HCT116 (cell line): ENCODE data around the gene FBXO30. TPM values are rescaled to one million over a fixed set of nuclear protein-coding genes. Genes with fewer than 3 reads are reported as not detected.

Source experiments
- ATAC-seq: fragments of 200-7000 bp; cut with Tn5 transposase; 2 replicates; pipeline ENCODE4 v1.9.1; 2020; ENCODE audit warnings: mild to moderate bottlenecking, moderate library complexity
- BruUV-seq: library from RNA; stranded (reverse); fragments of 400-500 nt; replicated peaks from 2 replicates; lab custom pipeline; 2021; lab: Mats Ljungman, UMichigan
- CTCF ChIA-PET: fragments of 300-600 bp; sonication (Branson Sonifier 250); formaldehyde crosslinking; loops from one replicate; lab custom pipeline; 2021; ENCODE audit warnings: antibody characterized with exemption; lab: Charles Lee
- POLR2A ChIA-PET: fragments of 300-600, 350-600 bp; sonication (Branson Sonifier 250); formaldehyde crosslinking; loops from one replicate; lab custom pipeline; 2021; ENCODE audit warnings: antibody characterized with exemption; lab: Charles Lee
- RAD21 ChIA-PET, 2 experiments: fragments of 300-600 bp; sonication (Branson Sonifier 250); formaldehyde crosslinking; loops; one replicate each; lab custom pipeline; 2023; ENCODE audit warnings: low total read pairs in 2 of 2; ENCODE audit not compliant: uncharacterized antibody in 2 of 2, unreplicated experiment in 2 of 2, low non-redundant PET in 1 of 2; lab: Charles Lee
- DNase-seq: peaks from one replicate; pipeline ENCODE4 v3.0.0-alpha.2; 2010; ENCODE audit warnings: low read depth, low spot score
- H2AFZ ChIP-seq: fragments of 200-600 bp; shearing (Covaris generic), sonication (generic); 2 replicates; pipeline ENCODE4 v1.6.1; 2017; ENCODE audit warnings: low read depth, mixed run types, mixed read lengths, antibody characterized with exemption, low read length; ENCODE audit not compliant: poor library complexity, severe bottlenecking
- H3K27ac ChIP-seq: 2 replicates; pipeline ENCODE4 v1.5.1; 2012; ENCODE audit warnings: low read depth, low read length
- H3K27me3 ChIP-seq: fragments of 200-600 bp; sonication (generic); 2 replicates; pipeline ENCODE4 v1.6.1; 2016; ENCODE audit warnings: mixed run types, low read length, mixed read lengths; ENCODE audit not compliant: insufficient read depth
- H3K36me3 ChIP-seq, 2 experiments: fragments of 200-500 bp in 1 of 2; fragments of 200-600 bp in 1 of 2; sonication (Bioruptor generic) in 1 of 2; sonication (generic) in 1 of 2; 2 replicates each; pipeline versions ENCODE4 v1.5.1 to v1.6.1; 2014 to 2016; ENCODE audit warnings: low read length in 2 of 2, inconsistent platforms in 1 of 2, mixed read lengths in 1 of 2, mixed run types in 1 of 2; ENCODE audit not compliant: insufficient read depth in 2 of 2, control insufficient read depth in 1 of 2
- H3K4me1 ChIP-seq, 2 experiments: fragments of 200-600 bp in 1 of 2; sonication (generic) in 1 of 2; 2 replicates each; pipeline versions ENCODE4 v1.5.1 to v1.6.1; 2012 to 2017; ENCODE audit warnings: low read length in 2 of 2, inconsistent platforms in 1 of 2, mild to moderate bottlenecking in 1 of 2, mixed read lengths in 1 of 2, mixed run types in 1 of 2, moderate library complexity in 1 of 2; ENCODE audit not compliant: insufficient read depth in 2 of 2, control insufficient read depth in 1 of 2
- H3K4me2 ChIP-seq: fragments of 200-600 bp; sonication (generic); 2 replicates; pipeline ENCODE4 v1.6.1; 2017; ENCODE audit warnings: mixed run types, low read length, mixed read lengths
- H3K4me3 ChIP-seq, 2 experiments: fragments of 200-600 bp in 1 of 2; sonication (generic) in 1 of 2; replicated peaks in 1 of 2; 2 replicates each; pipeline ENCODE4 v1.5.1; 2011 to 2016; ENCODE audit warnings: low read length in 2 of 2, control low read depth in 1 of 2, low read depth in 1 of 2, mild to moderate bottlenecking in 1 of 2, mixed read lengths in 1 of 2, mixed run types in 1 of 2
- H3K79me2 ChIP-seq: fragments of 200-600 bp; sonication (generic); 2 replicates; pipeline ENCODE4 v1.6.1; 2017; ENCODE audit warnings: mild to moderate bottlenecking, mixed run types, low read length, moderate library complexity, mixed read lengths; ENCODE audit not compliant: insufficient read depth
- H3K9ac ChIP-seq: fragments of 200-600 bp; sonication (generic); 2 replicates; pipeline ENCODE4 v1.6.1; 2016; ENCODE audit warnings: low read length, mixed read lengths
- H3K9me2 ChIP-seq: fragments of 200-600 bp; sonication (generic), shearing (Covaris generic); 2 replicates; pipeline ENCODE4 v1.6.1; 2017; ENCODE audit warnings: mixed run types, mild to moderate bottlenecking, moderate library complexity; ENCODE audit not compliant: insufficient read depth
- H3K9me3 ChIP-seq, 2 experiments: fragments of 200-500 bp in 1 of 2; fragments of 200-600 bp in 1 of 2; sonication (Bioruptor generic) in 1 of 2; sonication (generic) in 1 of 2; 2 replicates each; pipeline ENCODE4 v1.6.1; 2014 to 2017; ENCODE audit warnings: low read length in 2 of 2, mixed read lengths in 2 of 2, inconsistent platforms in 1 of 2, low read depth in 1 of 2, mild to moderate bottlenecking in 1 of 2, mixed run types in 1 of 2, moderate library complexity in 1 of 2; ENCODE audit not compliant: control insufficient read depth in 1 of 2, insufficient read depth in 1 of 2
- H4K20me1 ChIP-seq: fragments of 200-600 bp; sonication (generic), shearing (Covaris generic); 2 replicates; pipeline ENCODE4 v1.6.1; 2017; ENCODE audit warnings: mixed run types, mild to moderate bottlenecking, moderate library complexity; ENCODE audit not compliant: insufficient read depth
- CEBPB ChIP-seq: IDR thresholded peaks from 2 replicates; pipeline ENCODE4 v1.6.1; 2012; ENCODE audit warnings: low read depth
- EZH2 ChIP-seq: fragments of 200-600 bp; sonication (generic); IDR thresholded peaks from 2 replicates; pipeline ENCODE4 v1.6.1; 2017; ENCODE audit warnings: antibody characterized with exemption, mixed run types
- EZH2phosphoT487 ChIP-seq: fragments of 200-600 bp; IDR thresholded peaks from 2 replicates; pipeline ENCODE4 v1.6.1; 2018; ENCODE audit warnings: antibody characterized with exemption, borderline replicate concordance
- JUND ChIP-seq: IDR thresholded peaks from 2 replicates; pipeline ENCODE4 v1.6.1; 2012
- POLR2A ChIP-seq: IDR thresholded peaks from 2 replicates; pipeline ENCODE4 v1.7.0; 2011; ENCODE audit warnings: borderline replicate concordance; ENCODE audit not compliant: insufficient read depth, insufficient read length; ENCODE audit errors: extremely low read depth
- RAD21 ChIP-seq: IDR thresholded peaks from 2 replicates; pipeline ENCODE4 v1.6.1; 2012; ENCODE audit warnings: low read depth, mild to moderate bottlenecking
- REST ChIP-seq: IDR thresholded peaks from 2 replicates; pipeline ENCODE4 v1.6.1; 2012; ENCODE audit warnings: low read depth
- SIN3A ChIP-seq: IDR thresholded peaks from 2 replicates; pipeline ENCODE4 v1.6.1; 2012; ENCODE audit warnings: low read depth
- SP1 ChIP-seq: IDR thresholded peaks from 2 replicates; pipeline ENCODE4 v1.6.1; 2012; ENCODE audit warnings: low read depth
- SRF ChIP-seq: IDR thresholded peaks from 2 replicates; pipeline ENCODE4 v1.6.1; 2012; ENCODE audit warnings: low read depth
- YY1 ChIP-seq: IDR thresholded peaks from 2 replicates; pipeline ENCODE4 v1.6.1; 2011; ENCODE audit warnings: low read length, low read depth, moderate library complexity, mild to moderate bottlenecking; ENCODE audit not compliant: insufficient replicate concordance; ENCODE audit errors: extremely low read depth
- ZBTB33 ChIP-seq: IDR thresholded peaks from 2 replicates; pipeline ENCODE4 v1.6.1; 2011; ENCODE audit warnings: mild to moderate bottlenecking, low read length, moderate library complexity; ENCODE audit not compliant: insufficient replicate concordance; ENCODE audit errors: extremely low read depth
- ZFX ChIP-seq: fragments of 450-650 bp; IDR thresholded peaks from 2 replicates; pipeline ENCODE4 v1.6.1; 2017
- ZNF274 ChIP-seq: fragments of 200-500 bp; sonication (Bioruptor generic); IDR thresholded peaks from 2 replicates; pipeline ENCODE4 v1.6.1; 2014; ENCODE audit warnings: mild to moderate bottlenecking, low read depth, low read length, inconsistent platforms
- intact Hi-C: fragments of 100-400 bp; cut with micrococcal nuclease; formaldehyde crosslinking; loops from 2 replicates; pipeline ENCODE4 v1.10.0; 2022
- total RNA-seq: library from RNA; stranded (reverse); gene quantifications from one replicate; pipeline ENCODE4 v1.2.1, GENCODE V29; 2021; ENCODE audit not compliant: unreplicated experiment
- TF ChIP-seq, protein P1 (sequence below): IDR thresholded peaks from 2 replicates; pipeline ENCODE4 v1.6.1; 2012

FBXO30 gene
- total RNA-seq, 1 experiment from 2014 or later, result 9.1 TPM

GRCh38 chr6:145845557-145845956 is 31.0 kb upstream of the FBXO30 start:
- CTCF ChIA-PET, result no interaction called here

More at GRCh38 chr6:145845557-145845956, 31.0 kb upstream of the FBXO30 start:
- Histone ChIP-seq H3K4me1 (no peaks in the 10 kb centered on the region), H3K27me3 (no peaks in the 10 kb centered on the region), H3K27ac (no peak overlapping the region), H3K4me2 (no peak overlapping the region), H3K9me2 (no peaks in the 10 kb centered on the region; the same call in 1 of the 2 replicates), H3K4me3 (no peak overlapping the region), H3K9ac (no peak overlapping the region), H3K36me3 (no peaks in the 10 kb centered on the region), H4K20me1 (no peaks in the 10 kb centered on the region), H2AFZ (no peak overlapping the region), H3K9me3 (no peaks in the 10 kb centered on the region), H3K79me2 (no peaks in the 10 kb centered on the region)
- RAD21 ChIA-PET, result no interaction called here
- TF ChIP-seq SP1 (no peak), JUND (no peak), EZH2 (no peak), YY1 (no peak), SIN3A (no peak), RAD21 (no peak), ZNF274 (no peak), SRF (no peak), CEBPB (no peak), ZFX (no peak), ZBTB33 (no peak), EZH2phosphoT487 (no peak), POLR2A (no peak), REST (no peak)
- TF ChIP-seq, protein P1, sequence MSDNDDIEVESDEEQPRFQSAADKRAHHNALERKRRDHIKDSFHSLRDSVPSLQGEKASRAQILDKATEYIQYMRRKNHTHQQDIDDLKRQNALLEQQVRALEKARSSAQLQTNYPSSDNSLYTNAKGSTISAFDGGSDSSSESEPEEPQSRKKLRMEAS, result no peak
- BruUV-seq, result no TSS peak
- no peak for DNase-seq
- POLR2A ChIA-PET, result no interaction called here
- intact Hi-C loops, result no loop called here
- no peak for ATAC-seq
